Skeletal muscle tissue (tissue), 4 donors: ENCODE results near the gene ZAP70. TPM values are rescaled to one million over a fixed set of nuclear protein-coding genes. Genes with fewer than 3 reads are reported as not detected.

Experiments
- H3K27ac ChIP-seq: one replicate; pipeline ENCODE4 v1.7.0; 2013; ENCODE audit warnings: mild to moderate bottlenecking, low read depth, low read length, inconsistent platforms
- H3K27me3 ChIP-seq, 3 donors: one replicate each; pipeline ENCODE4 v1.7.0; 2013; ENCODE audit warnings: low read length in 3 of 3; ENCODE audit not compliant: control insufficient read depth in 3 of 3, insufficient read depth in 3 of 3
- H3K36me3 ChIP-seq, 3 donors: one replicate each; pipeline ENCODE4 v1.7.0; 2013; ENCODE audit warnings: low read length in 3 of 3; ENCODE audit not compliant: control insufficient read depth in 3 of 3, insufficient read depth in 3 of 3
- H3K4me1 ChIP-seq, 3 donors: one replicate each; pipeline ENCODE4 v1.7.0; 2013; ENCODE audit warnings: low read length in 3 of 3, mild to moderate bottlenecking in 3 of 3; ENCODE audit not compliant: control insufficient read depth in 3 of 3, insufficient read depth in 3 of 3
- H3K4me3 ChIP-seq, 3 donors: one replicate each; pipeline ENCODE4 v1.7.0; 2013; ENCODE audit warnings: low read length in 3 of 3
- H3K9ac ChIP-seq, 3 donors: one replicate each; pipeline ENCODE4 v1.7.0; 2013; ENCODE audit warnings: low read length in 3 of 3, mild to moderate bottlenecking in 3 of 3, moderate library complexity in 2 of 3, low read depth in 1 of 3
- H3K9me3 ChIP-seq, 3 donors: one replicate each; pipeline ENCODE4 v1.7.0; 2013; ENCODE audit warnings: low read length in 3 of 3; ENCODE audit not compliant: control insufficient read depth in 3 of 3
- total RNA-seq: library from RNA; depleted of rRNA; stranded (reverse); fragments of >200 nt; gene quantifications from one replicate; pipeline ENCODE4 v1.2.3, GENCODE V29; 2014
- donor health status: Osteomylitis.

Gene ZAP70
- total RNA-seq, 1 donor from 2014 or later: 3.1 TPM

DNA sequence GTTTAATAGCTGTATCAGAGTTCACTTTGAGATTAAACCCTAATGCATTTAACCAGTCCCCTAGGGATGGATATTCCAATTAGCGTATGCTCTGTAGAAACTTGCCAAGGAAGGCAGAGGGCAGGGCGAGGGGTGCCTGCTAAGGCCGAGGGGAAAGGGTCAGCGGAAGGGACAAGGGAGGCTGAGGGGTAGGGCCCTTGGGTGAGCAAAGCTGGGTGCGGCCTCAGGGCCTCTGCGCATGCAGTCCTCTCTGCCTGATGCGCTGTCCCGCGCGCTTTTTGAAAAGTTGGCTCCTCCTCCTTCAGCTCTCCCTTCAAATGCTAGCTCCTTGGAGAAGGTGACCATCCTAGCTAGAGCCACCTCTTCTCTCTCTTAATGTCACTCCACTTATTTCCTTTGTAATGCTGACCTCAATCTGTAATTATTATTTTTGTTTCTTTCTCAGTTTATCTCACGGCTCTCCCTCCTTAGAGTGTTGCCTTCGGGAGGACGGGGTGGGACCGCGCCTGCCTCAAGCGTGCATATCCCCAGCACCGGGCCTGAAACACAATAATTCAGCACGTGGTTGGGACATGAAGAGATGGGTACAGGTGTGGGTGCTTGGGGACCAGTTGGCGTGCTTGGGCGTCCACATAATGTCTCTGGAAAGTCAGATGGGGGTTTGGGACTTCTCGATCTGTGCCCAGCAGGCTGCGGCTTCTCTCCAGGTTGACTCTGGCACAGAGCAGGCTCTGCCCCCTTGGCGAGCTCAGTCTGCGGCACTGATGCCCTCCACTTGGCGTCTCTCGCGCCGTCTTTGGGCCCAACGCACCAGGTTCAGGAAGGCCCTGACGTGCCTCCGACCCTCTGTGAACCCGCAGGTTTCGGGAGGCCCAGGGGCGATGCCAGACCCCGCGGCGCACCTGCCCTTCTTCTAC lies 10.0 kb downstream of the ZAP70 start:
- no peak overlapping the region for H3K27ac ChIP-seq
- H3K4me1 ChIP-seq: peaks cover 0 to 10% (median 4%) of the 10 kb centered on the region in 3 donors
- H3K36me3 ChIP-seq: no peaks in the 10 kb centered on the region
- no peaks in the 10 kb centered on the region for H3K9me3 ChIP-seq
- peaks cover 0 to 3% (median 0%) of the 10 kb centered on the region in 3 donors for H3K27me3 ChIP-seq
- no peak overlapping the region for H3K9ac ChIP-seq
- no peak overlapping the region for H3K4me3 ChIP-seq

DNA sequence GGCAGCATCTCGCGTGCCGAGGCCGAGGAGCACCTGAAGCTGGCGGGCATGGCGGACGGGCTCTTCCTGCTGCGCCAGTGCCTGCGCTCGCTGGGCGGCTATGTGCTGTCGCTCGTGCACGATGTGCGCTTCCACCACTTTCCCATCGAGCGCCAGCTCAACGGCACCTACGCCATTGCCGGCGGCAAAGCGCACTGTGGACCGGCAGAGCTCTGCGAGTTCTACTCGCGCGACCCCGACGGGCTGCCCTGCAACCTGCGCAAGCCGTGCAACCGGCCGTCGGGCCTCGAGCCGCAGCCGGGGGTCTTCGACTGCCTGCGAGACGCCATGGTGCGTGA lies 10.7 kb downstream of the ZAP70 start:
- Histone ChIP-seq H3K36me3 (no peaks in the 10 kb centered on the region), H3K27ac (no peak overlapping the region), H3K9me3 (no peaks in the 10 kb centered on the region), H3K4me1 (peaks cover 0 to 10% (median 4%) of the 10 kb centered on the region in 3 donors), H3K27me3 (no peaks in the 10 kb centered on the region), H3K9ac (no peak overlapping the region), H3K4me3 (no peak overlapping the region)

DNA sequence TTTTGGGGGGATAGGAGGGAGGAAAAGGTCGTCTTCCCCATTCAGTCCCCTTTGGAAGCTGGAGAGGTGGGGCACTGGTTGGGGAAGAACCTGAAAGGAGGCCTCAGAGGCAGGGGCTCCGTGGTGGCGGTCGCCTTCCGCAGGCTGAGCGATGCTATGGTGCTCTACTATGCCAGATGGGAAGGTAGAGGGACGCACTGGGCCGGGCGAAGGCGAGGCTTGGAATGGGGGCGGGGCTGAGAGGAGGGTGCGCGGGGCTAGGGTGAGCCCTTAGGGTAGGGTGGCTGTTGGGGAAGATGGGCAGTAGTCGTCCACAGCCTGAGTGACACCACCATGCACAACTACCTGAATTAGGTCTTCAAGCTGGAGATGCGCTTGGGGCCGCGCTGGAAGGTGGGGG lies 11.1 kb downstream of the ZAP70 start:
- Histone ChIP-seq H3K4me3 (no peak overlapping the region), H3K36me3 (no peaks in the 10 kb centered on the region), H3K4me1 (peaks cover 0 to 10% (median 4%) of the 10 kb centered on the region in 3 donors), H3K9ac (no peak overlapping the region), H3K27ac (no peak overlapping the region), H3K27me3 (no peaks in the 10 kb centered on the region), H3K9me3 (no peaks in the 10 kb centered on the region)

DNA sequence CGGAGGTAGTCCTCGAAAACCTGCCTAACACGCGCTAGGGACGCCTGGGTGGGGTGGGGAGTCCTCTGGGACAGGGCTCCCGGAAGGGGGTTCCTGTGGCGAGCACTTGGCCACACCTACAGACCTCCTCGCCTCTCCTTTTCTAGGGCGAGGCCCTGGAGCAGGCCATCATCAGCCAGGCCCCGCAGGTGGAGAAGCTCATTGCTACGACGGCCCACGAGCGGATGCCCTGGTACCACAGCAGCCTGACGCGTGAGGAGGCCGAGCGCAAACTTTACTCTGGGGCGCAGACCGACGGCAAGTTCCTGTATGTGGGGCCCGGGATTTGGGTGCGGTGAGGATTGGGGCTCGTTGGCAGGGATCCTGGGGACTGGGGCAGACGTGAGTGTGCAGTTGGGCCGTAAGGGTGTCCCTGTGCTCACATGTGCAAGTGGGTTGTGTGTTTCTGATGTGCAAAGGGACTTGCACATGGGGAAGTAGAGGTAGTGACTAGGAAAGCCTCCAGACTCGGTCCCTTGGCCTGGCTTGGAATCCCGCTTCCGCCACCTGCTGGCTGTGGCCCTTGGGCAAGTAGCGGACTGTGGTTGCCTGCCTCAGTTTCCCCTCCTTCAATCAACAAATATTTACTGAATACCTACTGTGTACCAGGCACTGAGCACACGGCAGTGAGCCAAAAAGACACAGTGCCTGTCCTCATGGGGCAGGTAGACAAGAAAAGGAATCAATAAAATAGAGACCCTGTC lies 11.7 kb downstream of the ZAP70 start:
- Histone ChIP-seq H3K9ac (no peak overlapping the region), H3K36me3 (no peaks in the 10 kb centered on the region), H3K4me3 (no peak overlapping the region), H3K27me3 (no peaks in the 10 kb centered on the region), H3K4me1 (peaks cover 0 to 10% (median 4%) of the 10 kb centered on the region in 3 donors), H3K9me3 (peaks cover 0 to under 1% (median 0%) of the 10 kb centered on the region in 3 donors), H3K27ac (no peak overlapping the region)

DNA sequence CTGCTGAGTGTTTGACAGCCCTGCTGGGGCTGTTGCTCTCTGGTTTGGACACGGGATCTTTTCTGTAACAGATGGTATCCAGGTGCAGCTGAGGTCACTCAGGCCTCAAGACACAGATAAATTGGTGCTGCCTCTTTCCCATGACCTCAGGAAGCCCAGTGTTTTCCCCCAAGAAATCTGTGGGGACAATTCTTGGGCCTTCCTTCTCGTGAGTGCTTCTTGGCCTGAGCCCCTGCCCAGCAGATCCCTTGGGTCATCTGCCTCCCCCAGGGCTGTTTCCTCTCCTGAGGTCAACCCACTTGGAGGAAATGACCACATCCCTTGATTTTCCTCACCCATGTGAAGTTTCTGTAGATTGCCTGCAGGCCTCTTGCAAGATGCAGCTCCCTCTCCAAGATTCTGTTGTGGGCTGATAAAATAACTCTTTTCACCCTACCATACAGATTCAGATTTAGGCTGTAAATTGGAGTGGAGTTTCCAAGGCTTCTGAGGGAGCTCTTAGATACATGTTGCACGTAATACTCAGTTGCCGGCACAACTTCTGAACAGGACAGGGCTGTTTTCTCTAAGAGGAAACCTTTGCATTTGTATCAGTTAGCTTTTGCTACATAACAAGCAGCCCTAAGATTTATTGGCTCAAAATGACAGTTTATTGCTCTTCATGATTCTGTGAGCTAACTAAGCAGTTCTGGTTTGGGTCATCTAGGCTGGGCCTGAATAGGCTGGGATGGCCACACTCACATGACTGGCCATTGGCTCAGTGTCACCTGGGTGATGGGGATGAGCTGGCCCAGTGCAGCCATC lies 13.1 kb downstream of the ZAP70 start:
- no peak overlapping the region for H3K9ac ChIP-seq
- H3K27ac ChIP-seq: no peak overlapping the region
- H3K9me3 ChIP-seq: peaks cover 0 to 4% (median 0%) of the 10 kb centered on the region in 3 donors
- H3K4me3 ChIP-seq: no peak overlapping the region
- no peaks in the 10 kb centered on the region for H3K36me3 ChIP-seq
- no peaks in the 10 kb centered on the region for H3K27me3 ChIP-seq
- H3K4me1 ChIP-seq: peaks cover 0 to 10% (median 4%) of the 10 kb centered on the region in 3 donors

DNA sequence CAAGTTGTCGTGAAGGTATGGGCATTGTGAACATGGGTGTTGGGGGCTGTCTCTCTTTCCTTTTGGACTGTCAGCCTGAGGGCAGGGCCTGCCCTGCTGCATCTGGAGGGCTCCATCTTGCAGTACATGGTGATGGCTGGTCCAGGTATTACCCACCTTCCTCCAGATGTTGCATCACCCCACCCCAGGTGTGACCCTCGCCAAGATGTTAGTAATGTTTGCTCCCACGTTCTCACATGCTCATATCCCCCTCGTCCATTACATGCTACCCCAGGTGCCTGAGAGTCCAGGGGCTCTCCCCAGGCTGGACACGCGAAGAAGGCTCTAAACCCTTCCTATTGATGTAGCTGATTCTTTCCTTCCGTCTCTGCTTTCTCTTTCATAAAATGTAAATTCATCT lies 13.9 kb downstream of the ZAP70 start:
- H3K27me3 ChIP-seq: no peaks in the 10 kb centered on the region
- H3K4me3 ChIP-seq: no peak overlapping the region
- H3K9me3 ChIP-seq: peaks cover 0 to 4% (median 0%) of the 10 kb centered on the region in 3 donors
- H3K36me3 ChIP-seq: no peaks in the 10 kb centered on the region
- peaks cover 0 to 10% (median 4%) of the 10 kb centered on the region in 3 donors for H3K4me1 ChIP-seq
- H3K27ac ChIP-seq: no peak overlapping the region
- no peak overlapping the region for H3K9ac ChIP-seq

DNA sequence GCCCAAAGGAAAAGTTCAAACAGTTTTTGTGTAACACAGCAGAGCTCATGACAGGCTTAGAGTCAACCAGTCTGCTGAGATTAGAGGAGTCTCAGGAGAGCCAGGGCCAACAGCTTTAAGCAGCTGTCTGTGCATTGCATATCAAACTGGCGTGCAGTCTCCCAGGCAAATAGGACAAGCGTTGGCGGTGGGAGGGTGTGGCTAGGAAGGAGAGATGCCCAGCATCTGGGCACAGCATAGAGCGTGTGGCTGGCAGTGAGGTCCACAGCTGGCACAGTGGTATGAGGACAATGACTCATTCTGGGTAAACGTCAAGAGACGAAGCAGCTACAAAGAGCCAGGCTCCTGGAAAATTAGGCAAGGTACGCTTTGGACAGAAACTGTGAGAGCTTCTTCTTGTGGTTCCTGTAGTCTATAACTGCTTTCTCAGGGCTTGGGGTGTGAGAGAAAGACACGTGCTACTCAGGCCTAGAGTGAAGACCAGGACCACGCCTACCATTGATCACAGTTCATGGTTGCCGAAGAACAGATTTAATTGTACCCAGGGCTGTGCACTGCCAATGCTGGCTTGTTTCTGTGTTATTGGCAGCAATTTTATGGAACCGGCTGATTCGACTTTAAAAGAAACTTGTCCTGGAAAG lies 14.8 kb downstream of the ZAP70 start:
- no peaks in the 10 kb centered on the region for H3K36me3 ChIP-seq
- no peak overlapping the region for H3K4me3 ChIP-seq
- peaks cover 0 to 10% (median 4%) of the 10 kb centered on the region in 3 donors for H3K4me1 ChIP-seq
- no peak overlapping the region for H3K27ac ChIP-seq
- peaks cover 0 to 4% (median 0%) of the 10 kb centered on the region in 3 donors for H3K9me3 ChIP-seq
- H3K27me3 ChIP-seq: no peaks in the 10 kb centered on the region
- H3K9ac ChIP-seq: no peak overlapping the region

DNA sequence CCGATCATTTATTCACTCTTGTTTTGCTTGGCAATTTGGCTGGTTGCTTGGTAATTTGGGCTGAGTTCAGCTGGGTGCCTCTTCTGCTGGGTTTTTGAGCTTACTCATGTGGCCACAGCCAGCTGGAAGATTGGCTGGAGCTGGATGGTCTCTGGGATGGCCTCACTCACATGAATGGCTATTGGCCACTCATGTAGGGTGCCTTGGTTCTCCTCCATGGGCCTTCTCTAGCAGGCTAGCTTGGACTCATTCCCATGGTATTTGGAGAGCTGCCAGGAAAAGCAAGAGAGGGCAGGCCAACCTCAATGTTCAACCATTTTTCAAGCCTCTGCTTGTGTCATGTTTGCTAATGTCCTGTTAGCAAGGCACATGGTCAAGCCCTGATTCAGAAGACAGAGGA lies 16.9 kb downstream of the ZAP70 start:
- Histone ChIP-seq H3K9me3 (peaks cover 0 to 4% (median 0%) of the 10 kb centered on the region in 3 donors), H3K4me1 (peaks cover 0 to 10% (median 4%) of the 10 kb centered on the region in 3 donors), H3K36me3 (no peaks in the 10 kb centered on the region), H3K9ac (no peak overlapping the region), H3K4me3 (no peak overlapping the region), H3K27ac (no peak overlapping the region), H3K27me3 (no peaks in the 10 kb centered on the region)

DNA sequence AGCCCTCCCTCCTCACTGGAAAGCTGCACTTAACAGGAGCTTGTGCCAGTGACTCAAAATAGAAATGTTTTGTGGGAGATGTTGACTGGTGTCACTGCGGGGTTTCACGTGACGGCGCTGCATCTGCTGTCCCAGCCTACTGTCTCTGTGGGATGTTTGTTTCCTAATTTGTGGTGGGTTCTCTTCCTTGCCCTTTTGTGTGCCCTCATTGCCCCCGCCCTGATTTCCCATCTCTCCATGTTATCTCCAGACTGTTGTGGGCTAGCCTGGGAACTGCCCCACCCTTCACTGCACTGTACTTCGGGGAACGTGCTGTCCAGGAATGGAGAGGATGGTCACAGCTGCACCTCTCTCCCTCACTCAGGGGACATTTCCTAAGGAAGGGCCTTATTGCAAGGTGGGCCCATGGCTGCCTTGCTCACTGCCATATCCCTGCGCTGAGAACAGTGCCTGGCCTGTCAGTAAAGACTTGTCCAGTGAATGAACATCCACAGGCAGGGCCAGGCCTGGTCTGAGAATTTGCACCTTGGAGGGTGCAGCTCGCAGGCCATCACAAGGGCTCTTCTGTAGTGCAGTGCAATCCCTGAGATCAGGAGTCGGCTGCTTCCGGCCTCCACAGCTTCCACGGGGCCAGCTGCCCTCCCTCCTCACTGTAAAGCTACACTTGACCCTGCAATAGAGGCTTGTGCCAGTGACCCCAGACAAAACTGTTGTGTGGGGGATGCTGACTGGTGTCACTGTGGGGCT lies 18.1 kb downstream of the ZAP70 start:
- no peak overlapping the region for H3K9ac ChIP-seq
- no peaks in the 10 kb centered on the region for H3K27me3 ChIP-seq
- H3K4me1 ChIP-seq: no peaks in the 10 kb centered on the region
- peaks cover 0 to 4% (median 0%) of the 10 kb centered on the region in 3 donors for H3K9me3 ChIP-seq
- H3K4me3 ChIP-seq: no peak overlapping the region
- H3K27ac ChIP-seq: no peak overlapping the region
- no peaks in the 10 kb centered on the region for H3K36me3 ChIP-seq
